Left colon (tissue), 2 donors: ENCODE data around the gene GYG1. TPM values are rescaled to one million over a fixed set of nuclear protein-coding genes. Genes with fewer than 3 reads are reported as not detected.

Source experiments
- ATAC-seq: fragments of 200-7000 bp; cut with Tn5 transposase; one replicate; pipeline ENCODE4 v1.9.1; 2020; ENCODE audit warnings: mild to moderate bottlenecking, moderate library complexity
- DNase-seq, 2 donors: peaks; one replicate each; pipeline ENCODE4 v3.0.0-alpha.2; 2020
- intact Hi-C, 2 donors: fragments of 100-400 bp; cut with DNase I in 1 of 2; cut with micrococcal nuclease in 1 of 2; formaldehyde crosslinking; loops; one replicate each; pipeline versions ENCODE4 v1.11.2 to v1.14.0; 2022; cut with DNase I, micrococcal nuclease
- total RNA-seq, 2 donors: library from RNA; stranded (reverse); fragmentation: NEBNext Ultra II Directional; extraction: Animal tissue kit (Norgen Biotek cat#: 25700); gene quantifications; one replicate each; pipeline ENCODE4 v1.2.1, GENCODE V29; 2021
- donor health status: DM: no; HTN: no; CAD: no.
- donor health status: DM: yes; HTN: yes; CAD: no.

GYG1 gene
- total RNA-seq, 2 donors from 2014 or later, result 18.5 to 31.2 TPM

- DNase-seq (no peak), ATAC-seq (no peak)
- intact Hi-C loops, result no loop called here
These were observed 64.2 kb downstream of the GYG1 start for GRCh38 chr3:149055575-149055974.

- ATAC-seq, result no peak
These were observed 66.9 kb downstream of the GYG1 start for GRCh38 chr3:149058198-149058597.

GRCh38 chr3:149058602-149059001, 67.3 kb downstream of the GYG1 start:
- intact Hi-C loops, result no loop called here
- DNase-seq (no peak), ATAC-seq (no peak)

More at GRCh38 chr3:149058198-149058597, 66.9 kb downstream of the GYG1 start:
- DNase-seq, result no peak
- intact Hi-C loops, result no loop called here

- intact Hi-C loops, result no loop called here
- ATAC-seq (no peak), DNase-seq (no peak)
These were observed 70.4 kb downstream of the GYG1 start for GRCh38 chr3:149061776-149062175.

GRCh38 chr3:149067883-149068282, 76.5 kb downstream of the GYG1 start:
- intact Hi-C loops, result no loop called here
- ATAC-seq, result no peak
- DNase-seq, result no peak

Other genes starting within 250 kb of the GYG1 start
- 1 to 10 TPM; 1.1 to 3.1 TPM for gene CPB1, start 163.7 kb upstream of the GYG1 start, total RNA-seq
- 10 to 100 TPM in 1 of 2 donors, 1 to 10 TPM in 1; 1.9 to 11.0 TPM for gene CPA3, start 126.2 kb upstream of the GYG1 start, total RNA-seq
- 10 to 100 TPM; 10.5 to 10.8 TPM for gene HLTF, start 95.0 kb downstream of the GYG1 start, total RNA-seq
- 10 to 100 TPM; 15.0 to 18.1 TPM for gene HPS3, start 138.1 kb downstream of the GYG1 start, total RNA-seq
- 10 to 100 TPM in 1 of 2 donors, 1 to 10 TPM in 1; 6.1 to 11.1 TPM for gene CP, start 230.3 kb downstream of the GYG1 start, total RNA-seq